Measurements from ENCODE around the gene AGL.

- TF ChIP-seq CTCF (conservative IDR thresholded peaks at IDR 0.05; ENCODE audit: low read depth, low read length): no peak
- no peak for TF ChIP-seq POLR2A (IDR thresholded peaks at IDR 0.05; ENCODE audit: low read depth, low read length)
- TF ChIP-seq RAD21 (IDR thresholded peaks at IDR 0.05; ENCODE audit: low read length): no peak
- TF ChIP-seq CEBPB (IDR thresholded peaks at IDR 0.05; ENCODE audit: low read depth, low read length): no peak
- TF ChIP-seq RCOR1 (IDR thresholded peaks at IDR 0.05; ENCODE audit: insufficient replicate concordance, low read length): no peak
- TF ChIP-seq SMC3 (IDR thresholded peaks at IDR 0.05; ENCODE audit: low read depth, low read length): no peak
- no peak; the same call in 1 of the 2 replicates for TF ChIP-seq MAZ (IDR thresholded peaks at IDR 0.05; ENCODE audit: borderline replicate concordance, low read depth, low read length)
- no peak for TF ChIP-seq USF2 (IDR thresholded peaks at IDR 0.05; ENCODE audit: low read depth, low read length)
- TF ChIP-seq ELK1 (IDR thresholded peaks at IDR 0.05; ENCODE audit: borderline replicate concordance, low read depth, low read length): no peak
These were observed 119.1 kb downstream of the AGL start for GRCh38 chr1:99969260-99969728.

Measured in IMR-90 (cell line).